Activated CD4-positive, CD25-positive, alpha-beta regulatory T cell treated with anti-CD3 and anti-CD28 coated beads, Interleukin-2, amount 50 U/mL, for 24 hours (primary cell): ENCODE measurements around the gene CNTN3.

Experiments used
- ATAC-seq, 2 donors: fragments of 150-1000 bp; cut with Tn5 transposase; one replicate each; pipeline ENCODE4 v1.10.0; 2021; ENCODE audit warnings: mild to moderate bottlenecking in 1 of 2, moderate library complexity in 1 of 2

The CNTN3 gene

DNA sequence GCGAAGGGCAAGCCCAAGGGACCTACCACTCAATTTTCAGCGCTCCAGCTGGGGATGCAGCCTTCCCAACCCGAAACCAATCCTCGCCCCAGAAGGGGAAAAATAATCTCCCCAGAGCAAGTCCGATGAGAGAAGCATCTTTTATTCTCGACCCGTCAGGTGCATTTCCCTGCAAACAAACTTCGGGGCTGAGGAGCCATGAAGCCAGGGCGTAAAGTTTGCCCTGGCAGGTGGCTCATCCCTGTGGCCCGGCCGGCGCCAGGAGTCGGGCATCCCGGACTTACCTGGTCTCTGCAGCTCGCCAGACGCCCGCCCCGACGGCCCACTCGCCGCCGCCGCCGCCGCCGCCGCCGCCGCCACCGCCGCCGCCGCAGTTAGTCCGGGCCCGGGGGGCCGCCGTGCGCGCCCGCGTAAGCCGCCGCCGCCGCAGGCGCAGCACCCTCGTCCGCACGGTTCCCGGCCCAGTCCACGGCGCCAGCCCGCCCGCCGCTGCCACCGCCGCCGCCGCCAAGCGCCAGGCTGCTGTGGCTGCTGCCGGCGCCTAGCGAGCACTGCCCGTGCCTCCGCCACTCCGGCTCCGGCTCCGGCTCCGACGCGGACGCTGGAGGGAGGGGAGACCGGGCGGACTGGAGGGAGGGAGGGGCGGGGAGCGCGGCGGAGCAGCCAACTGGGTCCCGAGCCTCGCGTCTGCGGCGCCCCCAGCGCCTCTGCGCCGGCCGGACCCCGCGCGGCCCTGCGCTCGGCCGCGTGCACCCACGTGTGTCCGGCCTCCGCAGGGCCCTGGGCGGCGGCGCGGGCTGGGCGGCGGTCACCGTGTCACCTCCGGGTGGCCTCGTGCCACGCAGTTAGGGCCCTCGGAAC lies at the start of gene CNTN3:
Gene CNTN3 (minus strand): TSS at position 553 of the 861 bp plus-strand sequence. CDS start 93,547 bp downstream, outside the sequence.
- no peak for ATAC-seq

DNA sequence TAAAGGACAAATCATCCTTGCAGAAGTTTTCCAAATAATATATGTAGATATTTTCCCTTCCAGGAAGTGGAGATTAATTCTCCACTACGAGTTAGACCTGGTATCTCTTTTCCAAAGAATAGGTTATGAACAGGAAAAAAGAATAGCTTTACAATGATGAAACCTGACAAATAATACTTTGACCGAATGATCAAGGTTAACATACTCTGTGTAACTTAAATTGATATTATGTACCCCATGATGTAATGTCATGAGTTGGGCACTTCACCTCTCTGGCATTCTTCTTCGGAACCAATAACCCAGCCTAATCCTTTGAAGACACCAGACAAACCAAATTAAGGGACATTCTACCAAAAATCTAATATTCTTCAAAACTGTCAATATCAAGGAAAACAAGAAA lies 48.7 kb upstream of the CNTN3 start:
- no peak for ATAC-seq

DNA sequence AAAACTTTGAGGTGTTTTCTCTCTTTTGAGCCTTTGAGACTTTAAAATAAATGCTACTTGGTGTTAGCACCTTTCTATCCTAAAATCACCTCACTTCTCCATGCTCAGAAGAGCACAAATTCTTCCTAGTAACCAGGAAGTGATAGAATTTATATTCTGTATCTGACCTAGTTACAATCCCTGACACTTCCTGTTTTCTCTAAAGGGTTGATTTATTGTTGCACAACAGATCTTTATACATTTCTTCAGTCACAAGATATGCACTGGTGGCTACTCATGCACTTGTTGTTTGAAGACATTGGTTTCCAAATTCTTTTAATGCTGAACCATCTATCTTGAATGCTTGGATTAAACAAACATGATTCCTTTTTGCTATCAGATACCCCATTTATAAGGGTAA lies 47.2 kb upstream of the CNTN3 start:
- ATAC-seq = no peak

GRCh38 chr3:74651885-74652284 lies 37.4 kb upstream of the CNTN3 start:
- no peak for ATAC-seq

GRCh38 chr3:74651292-74651691 lies 36.8 kb upstream of the CNTN3 start:
- no peak for ATAC-seq

GRCh38 chr3:74648107-74648506 lies 33.6 kb upstream of the CNTN3 start:
- no peak for ATAC-seq

GRCh38 chr3:74646094-74646493 lies 31.6 kb upstream of the CNTN3 start:
- no peak for ATAC-seq

DNA sequence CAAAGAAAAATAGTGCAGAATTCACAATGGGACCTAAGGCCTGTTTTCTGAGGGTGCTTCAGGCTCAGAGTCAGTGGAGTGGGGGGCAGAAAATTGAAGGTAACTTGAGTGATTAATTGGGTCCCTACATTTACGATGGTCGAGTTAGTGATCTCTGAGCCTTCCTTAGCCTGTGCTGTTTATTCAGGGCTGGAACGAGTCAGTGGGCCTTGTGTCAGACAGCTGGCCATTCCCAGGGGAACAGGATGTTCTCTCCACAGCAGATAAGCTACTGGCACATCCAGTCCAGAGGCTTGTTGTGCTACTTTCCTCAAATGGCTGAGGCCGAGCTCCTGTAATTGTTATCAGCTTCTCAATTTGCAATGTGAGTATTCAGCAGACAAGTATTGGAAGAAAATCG lies 29.2 kb upstream of the CNTN3 start:
- no peak for ATAC-seq

- no peak for ATAC-seq
Observed at GRCh38 chr3:74642876-74643275, 28.4 kb upstream of the CNTN3 start.

DNA sequence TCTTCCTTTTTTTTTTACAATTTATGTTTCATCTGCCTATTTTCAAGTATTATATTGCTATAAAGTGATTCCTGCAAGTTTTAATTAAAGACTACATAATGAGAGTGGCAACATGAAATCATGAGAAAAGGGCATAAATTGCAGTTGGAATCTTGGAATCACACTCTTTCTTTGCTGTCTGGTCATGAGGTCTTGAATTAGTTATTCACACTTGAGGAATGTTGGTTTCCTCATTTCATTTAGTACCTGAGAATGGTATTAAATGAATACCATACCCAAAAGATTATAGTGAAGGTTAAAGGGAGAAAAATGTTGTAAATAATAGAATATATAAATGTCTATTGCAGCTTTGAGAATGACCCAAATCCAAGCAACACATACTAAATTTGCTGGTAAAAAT lies 25.8 kb upstream of the CNTN3 start:
- no peak for ATAC-seq

- ATAC-seq = no peak
Observed at GRCh38 chr3:74639681-74640080, 25.2 kb upstream of the CNTN3 start.

- no peak for ATAC-seq
Observed at GRCh38 chr3:74636981-74637380, 22.5 kb upstream of the CNTN3 start.

DNA sequence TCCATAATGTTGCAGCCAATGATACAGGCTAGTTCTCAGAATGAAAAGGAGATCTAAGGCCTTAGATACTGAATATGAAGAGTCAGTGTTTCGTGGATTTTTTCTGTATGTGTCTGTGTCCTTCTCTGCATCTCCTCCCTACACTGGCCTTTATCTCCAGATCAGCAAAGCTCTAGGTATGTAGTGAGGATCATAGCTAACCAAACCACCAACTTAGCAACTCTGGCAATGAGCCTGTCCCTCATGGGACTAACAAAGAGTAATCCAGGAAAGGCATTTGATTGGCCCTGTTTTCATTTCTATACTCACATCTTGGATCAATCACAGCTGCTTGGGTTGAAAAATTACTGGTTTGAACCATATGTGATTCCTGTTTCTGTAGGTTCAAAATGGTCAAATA lies 18.6 kb upstream of the CNTN3 start:
- ATAC-seq = no peak

DNA sequence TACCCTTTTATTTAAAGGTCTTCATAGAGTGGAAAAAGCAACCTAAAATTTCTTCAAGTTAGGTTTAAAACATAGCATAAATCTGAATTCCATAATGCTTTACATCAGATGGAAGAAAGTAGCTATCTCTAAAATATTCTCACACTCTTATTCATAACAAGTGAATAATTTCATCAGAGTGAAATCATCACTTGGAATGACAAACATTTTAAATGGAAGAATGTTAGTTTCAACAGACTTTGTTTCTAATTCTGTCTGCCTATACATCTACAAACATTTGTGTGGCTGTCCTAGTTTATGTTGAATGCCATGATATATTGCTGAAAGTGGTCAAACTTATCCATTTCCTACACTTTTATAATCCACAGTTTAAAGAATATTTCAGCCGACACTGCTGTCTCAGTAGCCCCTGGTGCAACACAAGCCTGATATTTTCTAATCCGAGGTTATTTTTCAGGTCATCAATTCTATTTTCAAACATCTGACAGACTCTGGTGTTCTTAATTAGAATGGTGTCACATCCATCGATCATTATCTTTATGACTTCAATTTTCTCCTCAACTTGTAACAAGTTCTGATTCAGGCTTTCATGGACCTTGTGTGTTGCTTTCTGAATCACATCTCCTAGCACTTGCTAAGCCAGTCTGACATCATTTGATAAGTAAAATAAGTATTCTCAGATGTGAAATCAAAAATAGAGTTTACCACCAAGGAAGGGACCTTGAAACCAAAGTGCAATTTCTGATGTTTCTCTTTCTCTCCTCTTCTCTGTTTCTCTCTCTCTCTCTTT lies 17.1 kb upstream of the CNTN3 start:
- no peak for ATAC-seq

GRCh38 chr3:74630602-74631001 lies 16.1 kb upstream of the CNTN3 start:
- ATAC-seq = no peak

- ATAC-seq = no peak
Observed at GRCh38 chr3:74626011-74626410, 11.6 kb upstream of the CNTN3 start.

- ATAC-seq = no peak
Observed at GRCh38 chr3:74624301-74624700, 9.8 kb upstream of the CNTN3 start.

GRCh38 chr3:74623261-74623836 lies 8.9 kb upstream of the CNTN3 start:
- ATAC-seq = no peak

DNA sequence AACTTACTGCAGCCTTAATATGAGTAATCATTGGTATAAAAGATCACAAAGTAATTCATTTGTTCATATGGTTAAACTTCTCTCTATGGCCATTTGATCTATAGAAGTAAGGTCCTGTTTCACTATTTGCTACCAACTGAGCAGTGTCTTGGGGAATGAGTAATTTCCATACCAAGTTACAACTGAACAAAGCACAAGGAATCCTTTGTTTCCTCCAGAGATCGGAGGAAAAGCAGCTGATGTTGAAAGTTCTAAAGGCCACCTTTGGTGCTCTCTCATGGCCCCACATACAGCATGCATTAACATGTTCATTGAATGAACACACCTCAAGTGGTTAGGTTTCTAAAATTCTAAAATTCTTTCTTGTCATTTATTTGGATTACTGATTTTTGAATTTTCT lies 7.1 kb upstream of the CNTN3 start:
- ATAC-seq = no peak

DNA sequence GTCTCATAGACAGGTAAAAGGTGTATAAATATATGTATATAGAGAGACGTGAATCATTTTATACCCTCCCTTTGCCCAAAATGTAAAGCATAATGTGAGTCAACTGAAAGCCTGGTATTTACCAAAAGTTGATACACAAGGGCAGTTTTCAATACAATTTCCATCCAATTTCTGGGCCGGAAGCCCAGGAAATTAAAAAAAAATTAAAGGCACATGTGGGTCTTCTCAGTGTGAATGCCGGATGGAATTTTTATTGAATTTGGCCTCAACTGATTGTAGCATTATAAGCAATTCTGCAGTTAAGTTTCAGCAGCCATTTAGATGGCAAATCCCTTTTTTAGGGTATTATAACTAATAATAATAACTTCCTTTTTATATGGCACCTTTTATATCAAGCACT lies 3.3 kb upstream of the CNTN3 start:
- no peak for ATAC-seq

GRCh38 chr3:74613521-74614106 lies 845 bp downstream of the CNTN3 start:
- ATAC-seq = no peak

- no peak for ATAC-seq
Observed at GRCh38 chr3:74613060-74613459, 1.4 kb downstream of the CNTN3 start.

DNA sequence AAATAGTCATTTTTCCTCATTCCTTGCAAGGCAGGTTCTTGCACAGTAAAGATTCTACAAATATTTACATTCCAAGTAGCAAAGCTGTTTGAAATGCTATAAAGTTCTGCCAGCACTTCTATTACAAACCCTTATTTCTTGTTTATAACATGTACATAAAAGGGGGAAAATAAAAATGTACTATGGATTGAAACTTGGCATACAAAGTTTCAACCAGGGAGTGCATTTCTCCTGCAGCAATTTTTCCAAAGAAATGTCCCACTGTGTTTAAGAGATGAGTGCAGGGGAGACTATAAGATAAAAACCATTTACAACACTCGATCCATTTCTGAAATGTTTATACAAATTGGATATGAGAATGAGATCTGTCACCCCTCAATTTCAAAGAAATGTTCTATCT lies 3.3 kb downstream of the CNTN3 start:
- ATAC-seq = no peak
